ENCODE data around the gene METTL15. TPM values are rescaled to one million over a fixed set of nuclear protein-coding genes. Genes with fewer than 3 reads are reported as not detected.

METTL15 gene
- total and polyA plus RNA-seq, 8 donors: 3.0 to 8.2 (median 5.5) TPM

DNA sequence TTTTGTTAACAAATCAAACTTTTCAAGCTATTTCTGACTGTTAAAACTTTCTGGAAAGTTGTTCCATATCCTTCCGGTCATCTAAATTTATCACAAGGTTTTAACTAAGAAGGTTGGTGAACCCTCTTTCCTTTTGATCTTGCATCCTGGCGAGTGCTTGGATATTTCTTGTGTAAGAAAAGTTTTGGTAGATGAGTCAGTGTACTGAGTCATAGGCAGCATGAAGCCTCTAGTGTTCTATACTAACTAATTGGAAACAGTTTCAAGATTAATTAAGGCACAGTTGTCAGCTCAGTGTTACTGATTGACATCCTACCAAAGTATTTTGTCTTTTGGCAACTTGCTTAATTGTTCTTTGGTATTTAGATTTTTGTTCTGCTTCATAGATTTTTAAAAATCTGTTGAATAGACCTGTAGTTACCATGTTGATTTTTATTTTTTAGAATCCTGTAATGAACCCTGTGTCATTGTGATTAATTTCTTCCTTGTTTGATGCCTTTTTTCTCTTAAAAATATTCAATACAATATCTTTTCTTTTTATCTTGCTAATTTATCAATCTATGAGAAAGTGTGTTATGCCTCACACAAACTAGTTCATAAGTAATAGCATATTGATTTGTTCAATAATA, 38.0 kb downstream of the METTL15 start:
- intact Hi-C loops (cut with DNase I): no loop called here
- peak; percentile 48 to 79 (median 62) for ATAC-seq
- Histone ChIP-seq H3K27me3 (no peaks in the 10 kb centered on the region), H3K4me3 (no peak overlapping the region), H3K27ac (no peak overlapping the region), H3K9me3 (no peaks in the 10 kb centered on the region), H3K36me3 (no peaks in the 10 kb centered on the region), H3K4me1 (no peaks in the 10 kb centered on the region)
- no peak for DNase-seq
- FAIRE-seq: peak; percentile 29
- WGBS, 2 donors: 72 to 78% methylated on average over 2 of the region's 2 CpGs
- TF ChIP-seq, protein P1, sequence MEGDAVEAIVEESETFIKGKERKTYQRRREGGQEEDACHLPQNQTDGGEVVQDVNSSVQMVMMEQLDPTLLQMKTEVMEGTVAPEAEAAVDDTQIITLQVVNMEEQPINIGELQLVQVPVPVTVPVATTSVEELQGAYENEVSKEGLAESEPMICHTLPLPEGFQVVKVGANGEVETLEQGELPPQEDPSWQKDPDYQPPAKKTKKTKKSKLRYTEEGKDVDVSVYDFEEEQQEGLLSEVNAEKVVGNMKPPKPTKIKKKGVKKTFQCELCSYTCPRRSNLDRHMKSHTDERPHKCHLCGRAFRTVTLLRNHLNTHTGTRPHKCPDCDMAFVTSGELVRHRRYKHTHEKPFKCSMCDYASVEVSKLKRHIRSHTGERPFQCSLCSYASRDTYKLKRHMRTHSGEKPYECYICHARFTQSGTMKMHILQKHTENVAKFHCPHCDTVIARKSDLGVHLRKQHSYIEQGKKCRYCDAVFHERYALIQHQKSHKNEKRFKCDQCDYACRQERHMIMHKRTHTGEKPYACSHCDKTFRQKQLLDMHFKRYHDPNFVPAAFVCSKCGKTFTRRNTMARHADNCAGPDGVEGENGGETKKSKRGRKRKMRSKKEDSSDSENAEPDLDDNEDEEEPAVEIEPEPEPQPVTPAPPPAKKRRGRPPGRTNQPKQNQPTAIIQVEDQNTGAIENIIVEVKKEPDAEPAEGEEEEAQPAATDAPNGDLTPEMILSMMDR (IDR thresholded peaks at IDR 0.05): no peak

DNA sequence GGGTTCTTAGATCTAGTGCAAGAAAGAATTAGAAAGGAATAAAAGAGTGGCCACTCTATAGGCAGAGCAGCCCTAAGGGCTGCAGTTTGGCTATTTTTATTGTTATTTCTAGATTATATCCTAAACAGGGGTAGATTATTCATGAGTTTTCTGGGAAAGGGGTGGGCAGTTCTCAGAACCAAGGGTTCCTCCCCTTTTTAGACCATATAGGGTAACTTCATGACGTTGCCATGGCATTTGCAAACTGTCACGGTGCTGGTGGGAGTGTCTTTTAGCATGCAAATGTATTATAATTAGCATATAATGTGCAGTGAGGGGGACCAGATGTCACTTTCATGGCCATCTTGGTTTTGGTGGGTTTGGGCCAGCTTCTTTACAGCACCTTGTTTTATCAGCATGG, 44.6 kb downstream of the METTL15 start:
- WGBS, 2 donors: 95 to 96% methylated on average over 2 of the region's 2 CpGs

DNA sequence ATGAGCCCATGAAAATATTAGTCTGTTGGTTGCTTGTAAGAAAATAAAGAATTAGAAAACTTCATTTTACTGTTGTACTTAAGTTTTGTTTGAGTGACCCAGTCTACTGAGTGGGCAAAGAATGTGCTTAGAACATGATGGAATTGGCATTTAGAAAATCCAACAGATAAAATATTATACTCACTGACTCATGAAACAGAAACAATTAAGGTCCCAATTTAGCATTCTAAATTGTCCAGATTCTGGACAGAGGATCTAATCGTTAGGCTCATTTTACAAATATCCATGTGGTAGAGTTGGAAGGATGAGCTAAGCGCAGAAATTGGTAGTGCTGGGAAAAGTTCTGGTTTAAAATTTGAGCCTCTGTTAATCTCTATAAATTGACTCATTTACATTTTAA, 45.4 kb downstream of the METTL15 start:
- FAIRE-seq (no peak), DNase-seq (no peak), ATAC-seq (no peak)
- intact Hi-C loops (cut with DNase I): no loop called here
- TF ChIP-seq, protein P1 (IDR thresholded peaks at IDR 0.05): no peak
- Histone ChIP-seq H3K27ac (no peak overlapping the region), H3K4me3 (no peak overlapping the region), H3K36me3 (peaks cover 0 to 11% (median 2%) of the 10 kb centered on the region in 3 donors), H3K27me3 (no peaks in the 10 kb centered on the region), H3K9me3 (no peaks in the 10 kb centered on the region), H3K4me1 (no peaks in the 10 kb centered on the region)
- 94 to 97% methylated on average over 2 of the region's 2 CpGs for WGBS, 2 donors

More for the DNA sequence above, 44.6 kb downstream of the METTL15 start:
- Histone ChIP-seq H3K9me3 (no peaks in the 10 kb centered on the region), H3K36me3 (peaks cover 0 to 2% (median 0%) of the 10 kb centered on the region in 3 donors), H3K27ac (no peak overlapping the region), H3K27me3 (no peaks in the 10 kb centered on the region), H3K4me3 (no peak overlapping the region), H3K4me1 (no peaks in the 10 kb centered on the region)
- TF ChIP-seq, protein P1 (IDR thresholded peaks at IDR 0.05): no peak
- DNase-seq: no peak
- FAIRE-seq: no peak
- ATAC-seq: no peak
- intact Hi-C loops (cut with DNase I): no loop called here

DNA sequence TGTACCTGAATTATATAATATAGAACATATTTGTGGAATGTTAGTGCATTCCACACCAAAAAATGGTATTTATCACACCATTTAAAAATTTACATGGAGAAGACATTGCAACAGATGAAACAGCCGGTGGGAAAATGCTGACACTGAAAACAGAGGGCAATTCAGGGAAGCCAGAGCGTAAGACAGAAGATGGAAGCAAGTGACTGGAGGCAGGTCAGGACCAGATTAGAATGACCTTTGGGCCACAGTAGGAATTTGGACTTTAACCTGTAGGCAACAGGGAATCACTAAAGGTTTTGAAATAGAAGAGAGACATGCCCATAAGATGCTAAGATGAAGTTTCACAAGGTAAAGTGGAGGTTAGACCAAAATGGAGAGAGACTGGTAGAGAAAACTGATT, 60.5 kb downstream of the METTL15 start:
- no peaks in the 10 kb centered on the region for H3K4me1 ChIP-seq
- DNase-seq: no peak
- no peaks in the 10 kb centered on the region for H3K9me3 ChIP-seq
- 85 to 90% methylated on average over 2 of the region's 2 CpGs for WGBS, 2 donors
- ATAC-seq: no peak
- H3K27me3 ChIP-seq: no peaks in the 10 kb centered on the region
- intact Hi-C loops (cut with DNase I): no loop called here
- H3K4me3 ChIP-seq: no peak overlapping the region
- H3K27ac ChIP-seq: no peak overlapping the region
- H3K36me3 ChIP-seq: no peaks in the 10 kb centered on the region
- no peak for FAIRE-seq
- TF ChIP-seq, protein P1 (IDR thresholded peaks at IDR 0.05): no peak

DNA sequence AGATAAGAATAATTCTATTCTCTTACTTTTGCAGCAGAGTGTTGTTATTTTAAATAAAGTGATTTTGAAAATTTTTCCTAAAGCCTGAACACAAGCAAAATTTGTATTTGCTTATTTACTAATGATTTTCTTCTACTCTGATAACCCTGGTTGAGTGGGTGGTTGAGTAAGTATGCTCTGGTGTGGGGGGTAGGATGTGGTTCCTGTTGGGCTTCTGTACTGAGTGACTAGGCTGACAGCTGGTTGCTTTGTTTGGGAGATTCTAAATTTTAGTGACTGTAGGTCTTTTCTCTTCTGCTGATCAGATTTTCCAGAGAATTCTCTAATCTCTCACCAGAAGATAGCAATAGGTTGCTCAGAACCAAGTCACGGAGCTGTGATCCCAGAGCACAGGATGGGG, 61.6 kb downstream of the METTL15 start:
- ATAC-seq (peak in 1 of 4 donors; percentile 43), FAIRE-seq (no peak), DNase-seq (no peak)
- Histone ChIP-seq H3K27ac (no peak overlapping the region), H3K4me1 (no peaks in the 10 kb centered on the region), H3K4me3 (no peak overlapping the region), H3K36me3 (no peaks in the 10 kb centered on the region), H3K9me3 (no peaks in the 10 kb centered on the region), H3K27me3 (no peaks in the 10 kb centered on the region)
- TF ChIP-seq, protein P1 (IDR thresholded peaks at IDR 0.05): no peak
- WGBS, 2 donors: 89 to 96% methylated on average over 1 of the region's 1 CpG
- intact Hi-C loops (cut with DNase I): no loop called here

All from pancreas (tissue), 10 donors.